Measurements from ENCODE around the gene MCTP1. TPM values are rescaled to one million over a fixed set of nuclear protein-coding genes. Genes with fewer than 3 reads are reported as not detected.
A peak's percentile ranks its signal among the peaks of the same experiment; 100 is the strongest.

The MCTP1 gene
- total and polyA plus RNA-seq, 3 experiments from 2014 or later: 0.51 to 0.92 (median 0.55) TPM

GRCh38 chr5:95084757-95085156, 200.1 kb downstream of the MCTP1 start:
- DNase-seq: no peak
- Mint-ChIP-seq H3K36me3 (no peaks in the 10 kb centered on the region), H3K27ac (no peak overlapping the region), H3K4me3 (no peak overlapping the region), H3K9me3 (peaks cover 0 to 2% (median 0%) of the 10 kb centered on the region in 5 donors), H3K27me3 (no peaks in the 10 kb centered on the region), H3K4me1 (peaks cover 14 to 19% (median 14%) of the 10 kb centered on the region in 3 donors)
- CTCF ChIA-PET: no interaction called here
- H3K27me3 ChIP-seq (ENCODE audit: insufficient read depth, low read length, poor library complexity, severe bottlenecking): no peaks in the 10 kb centered on the region
- no peaks in the 10 kb centered on the region for H3K4me1 ChIP-seq (ENCODE audit: insufficient read depth, low read length)
- H3K27ac ChIP-seq (ENCODE audit: low read depth, low read length): no peak overlapping the region
- H3K4me3 ChIP-seq (ENCODE audit: low read length): no peak overlapping the region
- H3K9me3 ChIP-seq (ENCODE audit: low read length): no peaks in the 10 kb centered on the region
- POLR2A ChIA-PET: no interaction called here
- no peaks in the 10 kb centered on the region for H3K36me3 ChIP-seq (ENCODE audit: insufficient read depth, low read length)

- CTCF ChIA-PET: no interaction called here
- H3K27me3 Mint-ChIP-seq: no peaks in the 10 kb centered on the region
- no peak overlapping the region for H3K4me3 Mint-ChIP-seq
- peaks cover 0 to 2% (median 0%) of the 10 kb centered on the region in 5 donors for H3K9me3 Mint-ChIP-seq
- H3K27ac Mint-ChIP-seq: no peak overlapping the region
- peaks cover 14 to 25% (median 14%) of the 10 kb centered on the region in 3 donors for H3K4me1 Mint-ChIP-seq
- Histone ChIP-seq H3K4me1 (ENCODE audit: insufficient read depth, low read length) (no peaks in the 10 kb centered on the region), H3K9me3 (ENCODE audit: low read length) (no peaks in the 10 kb centered on the region), H3K27me3 (ENCODE audit: insufficient read depth, low read length, poor library complexity, severe bottlenecking) (no peaks in the 10 kb centered on the region), H3K4me3 (ENCODE audit: low read length) (no peak overlapping the region), H3K27ac (ENCODE audit: low read depth, low read length) (no peak overlapping the region), H3K36me3 (ENCODE audit: insufficient read depth, low read length) (no peaks in the 10 kb centered on the region)
- no peak for DNase-seq
- POLR2A ChIA-PET: no interaction called here
- H3K36me3 Mint-ChIP-seq: no peaks in the 10 kb centered on the region
These were observed 201.3 kb downstream of the MCTP1 start for GRCh38 chr5:95083606-95084005.

- H3K9me3 ChIP-seq (ENCODE audit: low read length): no peaks in the 10 kb centered on the region
- no peaks in the 10 kb centered on the region for H3K27me3 ChIP-seq (ENCODE audit: insufficient read depth, low read length, poor library complexity, severe bottlenecking)
- H3K27ac Mint-ChIP-seq: peak overlapping the region in 4 of 8 donors; percentile 2 to 83 (median 28)
- POLR2A ChIA-PET: no interaction called here
- H3K4me1 Mint-ChIP-seq: peaks cover 14 to 25% (median 14%) of the 10 kb centered on the region in 3 donors
- no peak overlapping the region for H3K27ac ChIP-seq (ENCODE audit: low read depth, low read length)
- peaks cover 0 to 6% (median 0%) of the 10 kb centered on the region in 5 donors for H3K9me3 Mint-ChIP-seq
- H3K36me3 Mint-ChIP-seq: no peaks in the 10 kb centered on the region
- no peaks in the 10 kb centered on the region for H3K27me3 Mint-ChIP-seq
- H3K4me3 ChIP-seq (ENCODE audit: low read length): no peak overlapping the region
- no peaks in the 10 kb centered on the region for H3K36me3 ChIP-seq (ENCODE audit: insufficient read depth, low read length)
- DNase-seq: no peak
- peak overlapping the region in 6 of 7 donors; percentile 26 to 76 (median 54) for H3K4me3 Mint-ChIP-seq
- H3K4me1 ChIP-seq (ENCODE audit: insufficient read depth, low read length): no peaks in the 10 kb centered on the region
- CTCF ChIA-PET: no interaction called here
These were observed 202.9 kb downstream of the MCTP1 start for GRCh38 chr5:95081982-95082381.

- Mint-ChIP-seq H3K27ac (peak overlapping the region in 3 of 8 donors; percentile 8 to 83 (median 14)), H3K4me3 (peak overlapping the region; percentile 26 to 76 (median 56)), H3K27me3 (no peaks in the 10 kb centered on the region), H3K4me1 (peaks cover 14 to 25% (median 14%) of the 10 kb centered on the region in 3 donors), H3K36me3 (no peaks in the 10 kb centered on the region), H3K9me3 (peaks cover 0 to 6% (median 0%) of the 10 kb centered on the region in 5 donors)
- no peaks in the 10 kb centered on the region for H3K27me3 ChIP-seq (ENCODE audit: insufficient read depth, low read length, poor library complexity, severe bottlenecking)
- no peaks in the 10 kb centered on the region for H3K36me3 ChIP-seq (ENCODE audit: insufficient read depth, low read length)
- H3K4me1 ChIP-seq (ENCODE audit: insufficient read depth, low read length): no peaks in the 10 kb centered on the region
- POLR2A ChIA-PET: no interaction called here
- CTCF ChIA-PET: no interaction called here
- H3K4me3 ChIP-seq (ENCODE audit: low read length): no peak overlapping the region
- H3K9me3 ChIP-seq (ENCODE audit: low read length): no peaks in the 10 kb centered on the region
- H3K27ac ChIP-seq (ENCODE audit: low read depth, low read length): no peak overlapping the region
- peak in 1 of 5 donors; percentile 6 for DNase-seq
These were observed 203.4 kb downstream of the MCTP1 start for GRCh38 chr5:95081500-95081960.

GRCh38 chr5:95080441-95080840, 204.5 kb downstream of the MCTP1 start:
- no peaks in the 10 kb centered on the region for H3K36me3 Mint-ChIP-seq
- DNase-seq: no peak
- H3K27me3 Mint-ChIP-seq: no peaks in the 10 kb centered on the region
- H3K9me3 Mint-ChIP-seq: peaks cover 0 to 4% (median 0%) of the 10 kb centered on the region in 5 donors
- peaks cover 14 to 25% (median 14%) of the 10 kb centered on the region in 3 donors for H3K4me1 Mint-ChIP-seq
- H3K4me3 Mint-ChIP-seq: peak overlapping the region in 1 of 7 donors; percentile 48
- Histone ChIP-seq H3K4me3 (ENCODE audit: low read length) (no peak overlapping the region), H3K4me1 (ENCODE audit: insufficient read depth, low read length) (no peaks in the 10 kb centered on the region), H3K27ac (ENCODE audit: low read depth, low read length) (no peak overlapping the region), H3K36me3 (ENCODE audit: insufficient read depth, low read length) (no peaks in the 10 kb centered on the region), H3K9me3 (ENCODE audit: low read length) (no peaks in the 10 kb centered on the region), H3K27me3 (ENCODE audit: insufficient read depth, low read length, poor library complexity, severe bottlenecking) (no peaks in the 10 kb centered on the region)
- no peak overlapping the region for H3K27ac Mint-ChIP-seq
- ChIA-PET POLR2A (no interaction called here), CTCF (no interaction called here)

- no peaks in the 10 kb centered on the region for H3K36me3 ChIP-seq (ENCODE audit: insufficient read depth, low read length)
- H3K27me3 Mint-ChIP-seq: no peaks in the 10 kb centered on the region
- no peaks in the 10 kb centered on the region for H3K27me3 ChIP-seq (ENCODE audit: insufficient read depth, low read length, poor library complexity, severe bottlenecking)
- H3K4me1 ChIP-seq (ENCODE audit: insufficient read depth, low read length): no peaks in the 10 kb centered on the region
- no peak for DNase-seq
- H3K4me3 Mint-ChIP-seq: no peak overlapping the region
- no peaks in the 10 kb centered on the region for H3K36me3 Mint-ChIP-seq
- H3K4me3 ChIP-seq (ENCODE audit: low read length): no peak overlapping the region
- peaks cover 0 to 4% (median 0%) of the 10 kb centered on the region in 5 donors for H3K9me3 Mint-ChIP-seq
- H3K27ac Mint-ChIP-seq: no peak overlapping the region
- peaks cover 14 to 25% (median 14%) of the 10 kb centered on the region in 3 donors for H3K4me1 Mint-ChIP-seq
- CTCF ChIA-PET: no interaction called here
- no peaks in the 10 kb centered on the region for H3K9me3 ChIP-seq (ENCODE audit: low read length)
- no peak overlapping the region for H3K27ac ChIP-seq (ENCODE audit: low read depth, low read length)
- POLR2A ChIA-PET: no interaction called here
These were observed 204.9 kb downstream of the MCTP1 start for GRCh38 chr5:95080030-95080429.

GRCh38 chr5:95078868-95079267, 206.0 kb downstream of the MCTP1 start:
- no peaks in the 10 kb centered on the region for H3K9me3 ChIP-seq (ENCODE audit: low read length)
- H3K27ac ChIP-seq (ENCODE audit: low read depth, low read length): no peak overlapping the region
- Mint-ChIP-seq H3K27me3 (peaks cover 0 to 4% of the 10 kb centered on the region in 2 donors), H3K27ac (no peak overlapping the region), H3K4me1 (peaks cover 14 to 25% (median 14%) of the 10 kb centered on the region in 3 donors), H3K36me3 (no peaks in the 10 kb centered on the region), H3K9me3 (peaks cover 0 to 4% (median 0%) of the 10 kb centered on the region in 5 donors), H3K4me3 (no peak overlapping the region)
- no peak overlapping the region for H3K4me3 ChIP-seq (ENCODE audit: low read length)
- DNase-seq: no peak
- no peaks in the 10 kb centered on the region for H3K4me1 ChIP-seq (ENCODE audit: insufficient read depth, low read length)
- H3K27me3 ChIP-seq (ENCODE audit: insufficient read depth, low read length, poor library complexity, severe bottlenecking): no peaks in the 10 kb centered on the region
- H3K36me3 ChIP-seq (ENCODE audit: insufficient read depth, low read length): no peaks in the 10 kb centered on the region
- CTCF ChIA-PET: no interaction called here
- POLR2A ChIA-PET: no interaction called here

- H3K36me3 ChIP-seq (ENCODE audit: insufficient read depth, low read length): no peaks in the 10 kb centered on the region
- H3K4me1 ChIP-seq (ENCODE audit: insufficient read depth, low read length): no peaks in the 10 kb centered on the region
- ChIA-PET CTCF (no interaction called here), POLR2A (no interaction called here)
- Mint-ChIP-seq H3K27ac (no peak overlapping the region), H3K27me3 (peaks cover 0 to 4% of the 10 kb centered on the region in 2 donors), H3K9me3 (peaks cover 0 to 4% (median 2%) of the 10 kb centered on the region in 5 donors), H3K36me3 (no peaks in the 10 kb centered on the region), H3K4me3 (no peak overlapping the region), H3K4me1 (peaks cover 7 to 18% (median 7%) of the 10 kb centered on the region in 3 donors)
- no peaks in the 10 kb centered on the region for H3K27me3 ChIP-seq (ENCODE audit: insufficient read depth, low read length, poor library complexity, severe bottlenecking)
- no peaks in the 10 kb centered on the region for H3K9me3 ChIP-seq (ENCODE audit: low read length)
- no peak for DNase-seq
- no peak overlapping the region for H3K4me3 ChIP-seq (ENCODE audit: low read length)
- H3K27ac ChIP-seq (ENCODE audit: low read depth, low read length): no peak overlapping the region
These were observed 208.3 kb downstream of the MCTP1 start for GRCh38 chr5:95076395-95077185.

Measured in CD8-positive, alpha-beta memory T cell (primary cell).